Measurements from ENCODE around the gene TBC1D17.

- TF ChIP-seq CTCF (optimal IDR thresholded peaks at IDR 0.05 in 1 of 3, IDR thresholded peaks at IDR 0.05 in 1 of 3, conservative IDR thresholded peaks at IDR 0.05 in 1 of 3; ENCODE audit: extremely low read depth in 1 of 3, insufficient read depth in 2 of 3, low read length in 3 of 3) (peak in 1 of 3 experiments; percentile 6), EZH2 (IDR thresholded peaks at IDR 0.05; ENCODE audit: low read length) (no peak)
Measured at GRCh38 chr19:49890349-49891311, 13.1 kb downstream of the TBC1D17 start.
